ENCODE results near the gene PDRG1.

Gene PDRG1

DNA sequence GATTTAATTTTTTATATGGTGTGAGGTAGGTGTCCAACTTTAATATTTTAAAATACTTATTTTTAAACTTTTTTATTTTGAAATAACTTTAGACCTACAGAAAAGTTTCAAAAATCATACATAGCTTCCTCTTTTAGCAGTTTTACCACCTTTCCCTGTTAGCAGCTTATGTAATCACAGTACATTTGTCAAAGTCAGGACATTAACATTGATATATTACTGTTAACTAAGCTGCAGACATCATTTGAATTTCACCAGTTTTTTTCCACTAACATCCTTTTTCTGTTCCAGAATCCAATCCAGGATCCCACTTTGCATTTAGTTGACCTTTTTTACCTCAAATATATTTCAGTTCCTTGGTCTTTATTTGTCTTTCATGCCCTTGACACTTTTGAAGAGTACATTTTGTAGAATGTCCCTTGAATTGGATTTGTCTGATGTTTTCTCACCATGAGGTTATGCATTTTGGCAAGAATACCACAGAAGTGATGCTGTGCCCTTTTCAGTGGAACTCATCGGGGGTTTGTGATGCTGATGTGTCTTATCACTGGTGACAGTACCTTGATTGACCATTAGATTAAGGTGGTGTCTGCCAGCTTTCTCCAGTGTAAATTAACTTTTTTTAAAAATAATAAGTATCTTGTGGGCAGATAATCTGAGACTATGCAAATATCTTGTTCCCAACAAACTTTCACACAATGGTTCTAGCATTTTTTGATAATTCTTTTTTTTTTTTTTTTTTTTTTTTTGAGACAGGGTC lies 48.0 kb downstream of the PDRG1 start:
- no peak for DNase-seq

DNA sequence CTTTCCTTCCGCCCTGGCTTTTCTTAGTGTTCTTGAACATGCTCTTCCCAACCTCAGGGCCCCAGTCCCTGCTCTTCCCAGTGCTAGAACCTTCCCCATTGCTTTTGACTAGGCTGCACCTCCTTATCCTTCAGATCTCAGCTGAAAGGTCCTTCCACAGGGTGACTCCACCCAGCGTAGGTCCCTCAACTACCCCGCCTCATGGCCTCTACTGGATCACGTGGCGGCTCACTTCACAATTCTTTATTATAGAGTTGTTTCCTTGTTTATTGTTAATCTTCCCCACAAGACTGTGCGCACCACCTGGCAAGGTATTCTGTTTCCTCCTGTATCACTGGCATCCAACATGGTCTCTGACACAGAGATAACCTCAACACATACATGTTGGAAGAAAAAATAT lies 50.2 kb downstream of the PDRG1 start:
- DNase-seq, result no peak

DNA sequence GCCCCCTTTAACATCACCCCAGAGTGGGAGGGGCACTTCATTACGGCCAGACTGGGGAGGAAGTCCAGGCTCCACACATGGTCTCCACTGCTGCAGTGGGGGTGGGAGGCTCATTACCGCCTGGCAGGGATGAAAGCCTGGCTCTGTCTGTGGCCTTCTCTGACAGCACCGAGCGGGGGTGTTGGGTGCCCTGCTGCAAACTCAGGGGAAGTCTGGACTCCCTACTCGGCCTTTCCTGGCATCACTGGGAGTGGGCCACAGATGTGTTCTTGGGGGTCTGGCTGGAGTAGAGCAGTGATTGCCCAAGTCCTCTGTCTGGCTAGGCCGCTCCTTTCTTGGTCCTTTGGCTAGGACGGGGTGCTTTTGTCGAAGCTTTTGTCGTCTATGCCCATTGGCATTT lies 54.3 kb downstream of the PDRG1 start:
- DNase-seq, result no peak

DNA sequence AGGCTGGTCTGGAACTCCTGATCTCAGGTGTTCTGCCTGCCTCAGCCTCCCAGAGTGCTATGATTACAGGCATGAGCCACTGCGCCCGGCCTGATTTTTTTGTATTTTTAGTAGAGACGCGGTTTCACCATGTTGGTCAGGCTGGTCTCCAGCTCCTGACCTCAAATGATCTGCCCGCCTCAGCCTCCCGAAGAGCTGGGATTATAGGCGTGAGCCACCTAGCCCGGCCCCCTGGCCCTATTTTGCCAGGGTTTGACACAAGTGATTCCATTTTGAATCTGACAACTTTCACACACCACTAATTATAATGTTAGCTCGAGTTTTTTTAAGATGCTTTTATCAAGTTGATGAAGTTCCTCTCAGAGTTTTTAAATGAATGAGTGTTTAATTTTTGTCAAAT lies 55.8 kb downstream of the PDRG1 start:
- DNase-seq, result no peak

DNA sequence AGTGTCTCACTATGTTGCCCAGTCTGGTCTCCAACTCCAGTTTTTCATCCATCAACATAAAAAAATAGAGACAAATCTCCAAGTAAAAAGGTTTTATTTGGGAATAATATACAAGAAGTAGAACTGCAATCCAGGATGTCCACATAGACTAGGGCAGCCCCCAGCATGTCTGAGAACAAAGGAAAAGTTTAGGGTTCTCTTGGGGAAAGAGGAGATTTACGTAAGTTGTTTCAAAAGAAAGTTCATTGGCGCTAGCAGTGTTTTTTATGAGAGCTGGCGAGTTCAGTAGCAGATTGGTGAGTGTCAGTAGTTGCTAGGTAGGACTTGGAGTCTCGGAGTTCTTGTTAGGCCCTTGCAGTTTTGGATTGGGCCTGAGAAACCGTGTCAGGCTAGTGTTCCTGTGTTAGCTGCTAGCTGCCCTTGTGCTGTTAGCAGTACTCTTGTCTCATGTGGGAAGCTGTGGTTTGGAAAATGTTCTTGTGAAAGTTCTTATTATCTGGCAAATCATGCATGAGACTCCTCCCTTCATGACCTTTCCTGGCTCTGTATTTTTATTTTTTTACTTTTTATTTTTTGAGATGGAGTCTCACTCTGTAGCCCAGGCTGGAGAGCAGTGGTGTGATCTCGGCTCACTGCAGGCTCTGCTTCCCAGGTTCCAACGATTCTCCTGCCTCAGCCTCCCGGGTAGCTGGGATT lies 56.7 kb downstream of the PDRG1 start:
- DNase-seq, result peak; percentile 69

Data from hematopoietic multipotent progenitor cell treated with erythropoietin and hydrocortisone succinate and interleukin-3 and kit ligand, for 8 days (in vitro differentiated cells).